Endodermal cell (in vitro differentiated cells): ENCODE measurements around the gene PRR18. TPM values are rescaled to one million over a fixed set of nuclear protein-coding genes. Genes with fewer than 3 reads are reported as not detected.

Experiments
- DNase-seq: peaks from one replicate; pipeline ENCODE4 v3.0.0-alpha.2; 2017
- H3K27ac ChIP-seq: 2 replicates; pipeline ENCODE4 v1.5.1; 2013; ENCODE audit warnings: mild to moderate bottlenecking, low read depth, low read length, moderate library complexity
- H3K27me3 ChIP-seq: 2 replicates; pipeline ENCODE4 v1.6.1; 2013; ENCODE audit warnings: mild to moderate bottlenecking, low read length, moderate library complexity; ENCODE audit not compliant: insufficient read depth, control insufficient read depth, poor library complexity, severe bottlenecking
- H3K36me3 ChIP-seq: 2 replicates; pipeline ENCODE4 v1.7.0; 2013; ENCODE audit warnings: mild to moderate bottlenecking, low read length, moderate library complexity; ENCODE audit not compliant: control insufficient read depth, insufficient read depth
- H3K4me1 ChIP-seq: one replicate; pipeline ENCODE4 v1.7.0; 2013; ENCODE audit warnings: low read length; ENCODE audit not compliant: control insufficient read depth, insufficient read depth
- H3K4me3 ChIP-seq: 2 replicates; pipeline ENCODE4 v1.5.1; 2013; ENCODE audit warnings: mild to moderate bottlenecking, low read length, moderate library complexity
- H3K9ac ChIP-seq: 2 replicates; pipeline ENCODE4 v1.6.1; 2013; ENCODE audit warnings: mild to moderate bottlenecking, low read length, moderate library complexity; ENCODE audit not compliant: poor library complexity, severe bottlenecking; ENCODE audit errors: extremely low read depth
- H3K9me3 ChIP-seq: 2 replicates; pipeline ENCODE4 v1.6.1; 2013; ENCODE audit warnings: mild to moderate bottlenecking, low read length, moderate library complexity; ENCODE audit not compliant: control insufficient read depth
- H3K27ac Mint-ChIP-seq: 2 replicates; pipeline ENCODE4 v1.8.0; 2020; ENCODE audit warnings: mixed read lengths
- H3K27me3 Mint-ChIP-seq: 2 replicates; pipeline ENCODE4 v1.8.0; 2021; ENCODE audit warnings: mild to moderate bottlenecking, mixed read lengths; ENCODE audit not compliant: insufficient read depth
- H3K36me3 Mint-ChIP-seq: 2 replicates; pipeline ENCODE4 v1.8.0; 2020; ENCODE audit warnings: low read depth, mixed read lengths
- H3K4me1 Mint-ChIP-seq: 2 replicates; pipeline ENCODE4 v1.8.0; 2020; ENCODE audit warnings: mixed read lengths
- H3K4me3 Mint-ChIP-seq: 2 replicates; pipeline ENCODE4 v1.8.0; 2020; ENCODE audit warnings: mild to moderate bottlenecking, moderate library complexity, mixed read lengths
- H3K9me3 Mint-ChIP-seq: 2 replicates; pipeline ENCODE4 v1.8.0; 2020; ENCODE audit warnings: mild to moderate bottlenecking, mixed read lengths
- WGBS, 2 experiments: methylation state at CpG; one replicate each; pipeline versions ENCODE4 v1.1.5 to v1.1.7; 2013; ENCODE audit warnings: missing lambda C conversion rate in 2 of 2, mixed read lengths in 1 of 2; ENCODE audit not compliant: insufficient coverage in 1 of 2, insufficient read length in 1 of 2; 5-methylcytosine and 5-hydroxymethylcytosine counted together
- total RNA-seq, 2 donors: library from RNA; stranded (reverse); fragmentation: NEBNext Ultra II Directional in 1 of 2; extraction: Animal tissue kit (Norgen Biotek cat#: 25700) in 1 of 2; gene quantifications; 2 replicates in 1 of 2; 3 replicates in 1 of 2; pipeline ENCODE4 v1.2.1, GENCODE V29; 2021
- TF ChIP-seq, protein P1 (sequence below): fragments of 200-600 bp; sonication (generic); conservative IDR thresholded peaks from 2 replicates; pipeline ENCODE4 v1.5.0; 2021; ENCODE audit warnings: antibody characterized with exemption, mild to moderate bottlenecking

PRR18 gene
- total RNA-seq, 2 donors from 2014 or later, result 0.09 to 0.42 TPM

DNA sequence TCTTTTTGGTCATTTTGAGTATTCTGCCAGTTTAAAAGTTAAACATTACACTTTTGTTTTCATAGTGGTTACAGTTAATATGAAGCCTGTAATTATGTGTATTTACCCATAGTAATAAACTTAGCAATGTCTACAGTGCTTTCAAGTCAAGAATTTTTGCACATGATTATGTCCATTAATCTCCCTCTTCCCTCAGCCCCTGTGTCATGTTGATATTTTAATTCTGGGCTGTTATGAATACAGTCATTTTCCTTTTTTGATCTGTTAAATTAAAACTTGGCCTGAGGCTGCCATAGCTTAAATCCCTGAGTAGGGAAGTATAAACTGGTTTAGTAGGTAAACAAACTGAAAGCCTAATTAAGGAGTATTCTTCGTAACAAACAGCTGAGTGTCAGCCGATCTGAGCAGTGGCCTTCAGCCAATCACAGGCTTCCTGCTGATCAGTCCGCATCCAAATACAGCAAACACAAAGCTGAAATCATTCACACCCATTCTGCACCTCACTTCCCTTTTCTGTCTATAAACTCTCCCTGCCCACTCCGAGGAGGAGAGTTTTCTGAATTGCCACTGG, 43.6 kb upstream of the PRR18 start:
- Histone ChIP-seq H3K4me1 (no peaks in the 10 kb centered on the region), H3K9ac (no peak overlapping the region), H3K27me3 (no peaks in the 10 kb centered on the region), H3K9me3 (peaks cover 15% of the 10 kb centered on the region), H3K27ac (no peak overlapping the region), H3K36me3 (no peaks in the 10 kb centered on the region), H3K4me3 (no peak overlapping the region)
- no peak overlapping the region for H3K27ac Mint-ChIP-seq
- 63 to 71% methylated on average over 1 to 4 of the region's 4 CpGs for WGBS, 2 experiments
- H3K4me3 Mint-ChIP-seq, result no peak overlapping the region
- peaks cover 20% of the 10 kb centered on the region for H3K9me3 Mint-ChIP-seq
- H3K36me3 Mint-ChIP-seq, result no peaks in the 10 kb centered on the region
- peaks cover 8% of the 10 kb centered on the region for H3K4me1 Mint-ChIP-seq
- TF ChIP-seq, protein P1, sequence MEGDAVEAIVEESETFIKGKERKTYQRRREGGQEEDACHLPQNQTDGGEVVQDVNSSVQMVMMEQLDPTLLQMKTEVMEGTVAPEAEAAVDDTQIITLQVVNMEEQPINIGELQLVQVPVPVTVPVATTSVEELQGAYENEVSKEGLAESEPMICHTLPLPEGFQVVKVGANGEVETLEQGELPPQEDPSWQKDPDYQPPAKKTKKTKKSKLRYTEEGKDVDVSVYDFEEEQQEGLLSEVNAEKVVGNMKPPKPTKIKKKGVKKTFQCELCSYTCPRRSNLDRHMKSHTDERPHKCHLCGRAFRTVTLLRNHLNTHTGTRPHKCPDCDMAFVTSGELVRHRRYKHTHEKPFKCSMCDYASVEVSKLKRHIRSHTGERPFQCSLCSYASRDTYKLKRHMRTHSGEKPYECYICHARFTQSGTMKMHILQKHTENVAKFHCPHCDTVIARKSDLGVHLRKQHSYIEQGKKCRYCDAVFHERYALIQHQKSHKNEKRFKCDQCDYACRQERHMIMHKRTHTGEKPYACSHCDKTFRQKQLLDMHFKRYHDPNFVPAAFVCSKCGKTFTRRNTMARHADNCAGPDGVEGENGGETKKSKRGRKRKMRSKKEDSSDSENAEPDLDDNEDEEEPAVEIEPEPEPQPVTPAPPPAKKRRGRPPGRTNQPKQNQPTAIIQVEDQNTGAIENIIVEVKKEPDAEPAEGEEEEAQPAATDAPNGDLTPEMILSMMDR, result no peak
- peaks cover 4% of the 10 kb centered on the region for H3K27me3 Mint-ChIP-seq
- no peak for DNase-seq

DNA sequence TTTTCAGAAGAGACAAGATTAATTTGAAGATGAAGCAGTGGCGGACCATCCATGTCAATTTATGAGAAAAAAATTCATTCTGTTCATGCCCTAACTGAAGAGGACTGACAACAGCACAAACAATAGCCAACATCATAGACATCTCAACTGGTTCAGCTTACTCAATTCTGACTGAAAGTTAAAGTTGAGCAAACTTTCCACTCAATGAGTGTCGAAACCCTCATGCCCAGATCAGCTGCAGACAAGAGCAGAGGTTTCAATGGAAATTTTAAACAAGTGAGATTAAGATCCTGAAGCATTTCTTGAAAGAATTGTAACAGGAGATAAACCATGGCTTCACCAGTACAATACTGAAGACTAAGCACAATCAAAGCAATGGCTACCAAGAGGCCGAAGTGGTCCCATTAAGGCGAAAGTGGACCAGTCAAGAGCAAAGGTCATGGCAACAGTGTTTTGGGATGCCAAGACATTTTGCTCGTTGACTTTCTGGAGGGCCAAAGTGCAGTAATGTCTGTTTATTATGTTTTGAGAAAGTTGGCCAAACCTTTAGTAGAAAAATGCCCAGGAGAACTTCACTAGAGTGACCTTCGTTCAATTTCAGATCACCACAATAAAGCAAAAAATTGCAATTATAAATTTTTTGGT, 40.2 kb upstream of the PRR18 start:
- Mint-ChIP-seq H3K4me1 (peaks cover 11% of the 10 kb centered on the region), H3K27me3 (peaks cover 4% of the 10 kb centered on the region), H3K27ac (no peak overlapping the region), H3K36me3 (no peaks in the 10 kb centered on the region), H3K4me3 (no peak overlapping the region), H3K9me3 (peaks cover 20% of the 10 kb centered on the region)
- Histone ChIP-seq H3K36me3 (no peaks in the 10 kb centered on the region), H3K9ac (no peak overlapping the region), H3K27me3 (no peaks in the 10 kb centered on the region), H3K4me3 (no peak overlapping the region), H3K4me1 (no peaks in the 10 kb centered on the region), H3K27ac (no peak overlapping the region), H3K9me3 (peaks cover 15% of the 10 kb centered on the region)
- TF ChIP-seq, protein P1, result no peak
- WGBS, 2 experiments, result 93 to 95% methylated on average over 5 to 6 of the region's 6 CpGs
- no peak for DNase-seq

DNA sequence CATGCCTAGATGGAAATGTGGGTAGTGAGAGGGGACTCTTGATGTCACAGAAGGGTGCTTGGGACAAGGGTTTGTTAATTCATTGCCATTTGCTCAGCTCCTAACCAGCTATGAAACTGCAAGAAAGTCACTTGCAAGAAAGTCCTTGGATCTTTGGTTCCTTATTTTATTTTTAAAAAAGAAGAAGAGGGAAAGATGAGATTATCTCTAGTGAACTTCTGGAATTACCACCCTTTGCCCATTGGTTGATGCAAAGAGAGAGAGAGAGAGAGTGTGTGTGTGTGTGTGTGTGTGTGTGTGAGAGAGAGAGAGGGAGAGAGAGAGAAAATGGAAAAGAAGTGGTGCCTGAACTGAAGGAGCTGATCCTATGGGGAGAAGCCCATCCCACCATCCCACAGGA, 38.8 kb upstream of the PRR18 start:
- Mint-ChIP-seq H3K4me1 (peaks cover 10% of the 10 kb centered on the region), H3K27ac (no peak overlapping the region), H3K9me3 (peaks cover 20% of the 10 kb centered on the region), H3K36me3 (no peaks in the 10 kb centered on the region), H3K4me3 (no peak overlapping the region), H3K27me3 (peaks cover 4% of the 10 kb centered on the region)
- Histone ChIP-seq H3K9ac (no peak overlapping the region), H3K27me3 (no peaks in the 10 kb centered on the region), H3K4me1 (no peaks in the 10 kb centered on the region), H3K27ac (no peak overlapping the region), H3K9me3 (peaks cover 15% of the 10 kb centered on the region), H3K4me3 (no peak overlapping the region), H3K36me3 (no peaks in the 10 kb centered on the region)
- TF ChIP-seq, protein P1, result no peak
- DNase-seq, result no peak
